ENCODE results near the gene WFS1.

DNA sequence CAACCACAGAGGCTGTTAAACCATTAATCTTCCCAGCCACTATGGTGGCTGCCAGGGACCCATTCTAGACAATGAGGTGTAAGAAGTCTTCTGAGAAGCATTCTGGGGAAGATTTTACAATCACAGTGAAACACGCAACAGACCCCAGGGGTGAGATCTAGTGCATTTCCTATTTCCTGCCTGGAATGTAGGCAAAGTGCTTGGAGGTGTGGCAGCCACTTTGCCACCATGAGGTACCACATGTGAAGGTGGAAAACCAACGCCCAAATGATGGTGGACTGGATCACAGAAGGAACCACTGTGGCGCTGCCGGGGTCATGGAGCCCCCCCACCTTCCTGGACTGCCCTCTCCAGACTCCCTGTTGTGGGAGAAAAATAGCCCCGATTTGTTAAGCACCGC lies 61.8 kb downstream of the WFS1 start:
- TF ChIP-seq CTCF (IDR thresholded peaks at IDR 0.05): no peak
- TF ChIP-seq POLR2A (IDR thresholded peaks at IDR 0.05): no peak

All from right lobe of liver (tissue), 4 donors.